Measurements from ENCODE around the gene EBF4.

EBF4 gene

DNA sequence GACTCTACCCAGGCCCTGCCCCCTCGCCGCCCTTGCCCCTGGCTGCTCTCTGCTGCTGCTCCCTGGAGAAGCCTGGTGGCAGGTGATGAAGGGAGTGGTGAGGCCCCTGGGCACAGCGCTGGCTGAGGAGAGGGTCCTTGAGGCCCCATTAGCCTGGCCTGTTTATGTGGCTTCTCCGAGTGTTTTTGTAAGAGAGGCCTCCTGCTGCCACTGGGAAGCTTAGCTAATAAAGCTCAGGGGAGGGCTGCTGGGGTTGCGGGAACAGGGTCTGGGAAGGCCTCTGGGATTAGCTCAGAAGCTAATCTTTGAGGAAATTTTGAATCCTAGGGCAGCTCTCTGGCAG is 15.5 kb downstream of the EBF4 start:
- no peak for DNase-seq (ENCODE audit: extremely low spot score)
- CTCF ChIA-PET = no interaction called here
- TF ChIP-seq CTBP1 (IDR thresholded peaks at IDR 0.05; ENCODE audit: borderline replicate concordance) (no peak), NFRKB (IDR thresholded peaks at IDR 0.05) (no peak), SP1 (IDR thresholded peaks at IDR 0.05) (no peak), L3MBTL2 (conservative IDR thresholded peaks at IDR 0.05) (no peak), ARNT (IDR thresholded peaks at IDR 0.05) (no peak), HDGF (IDR thresholded peaks at IDR 0.05; ENCODE audit: borderline replicate concordance) (no peak), FOXM1 (IDR thresholded peaks at IDR 0.05; ENCODE audit: borderline replicate concordance) (no peak), ELF4 (IDR thresholded peaks at IDR 0.05) (no peak)
- POLR2A ChIA-PET = no interaction called here

- ChIA-PET CTCF (no interaction called here), POLR2A (no interaction called here)
- no peak for DNase-seq (ENCODE audit: extremely low spot score)
- TF ChIP-seq HDGF (IDR thresholded peaks at IDR 0.05; ENCODE audit: borderline replicate concordance) (no peak), FOXK2 (IDR thresholded peaks at IDR 0.05) (no peak), FOXA1 (IDR thresholded peaks at IDR 0.05) (no peak), ZNF384 (IDR thresholded peaks at IDR 0.05) (no peak), TARDBP (IDR thresholded peaks at IDR 0.05) (no peak), LEF1 (IDR thresholded peaks at IDR 0.05; ENCODE audit: borderline replicate concordance) (no peak), BHLHE40 (IDR thresholded peaks at IDR 0.05; ENCODE audit: borderline replicate concordance) (no peak), ARNT (IDR thresholded peaks at IDR 0.05) (no peak), SUZ12 (IDR thresholded peaks at IDR 0.05) (no peak), SP1 (IDR thresholded peaks at IDR 0.05) (no peak), NFRKB (IDR thresholded peaks at IDR 0.05) (no peak), ELF4 (IDR thresholded peaks at IDR 0.05) (no peak), FOXM1 (IDR thresholded peaks at IDR 0.05; ENCODE audit: borderline replicate concordance) (no peak), PKNOX1 (IDR thresholded peaks at IDR 0.05) (no peak), CTBP1 (IDR thresholded peaks at IDR 0.05; ENCODE audit: borderline replicate concordance) (no peak), L3MBTL2 (conservative IDR thresholded peaks at IDR 0.05) (no peak)
Measured at GRCh38 chr20:2708665-2709064, 16.1 kb downstream of the EBF4 start.

- DNase-seq (ENCODE audit: extremely low spot score) = no peak
- POLR2A ChIA-PET = no interaction called here
- TF ChIP-seq L3MBTL2 (conservative IDR thresholded peaks at IDR 0.05) = no peak
- CTCF ChIA-PET = no interaction called here
Measured at GRCh38 chr20:2709205-2709981, 16.8 kb downstream of the EBF4 start.

GRCh38 chr20:2713285-2713684 is 20.7 kb downstream of the EBF4 start:
- ChIA-PET CTCF (interaction anchor here (0.6 kb wide), 1 partner anchor 482 kb away, joined by 3 read pairs; no protein-coding TSS in a partner anchor), POLR2A (no interaction called here)
- no peak for DNase-seq (ENCODE audit: extremely low spot score)
- TF ChIP-seq FOXK2 (IDR thresholded peaks at IDR 0.05) (no peak), PKNOX1 (IDR thresholded peaks at IDR 0.05) (peak; percentile 79)

GRCh38 chr20:2729251-2729713 is 36.7 kb downstream of the EBF4 start:
- no peak for DNase-seq (ENCODE audit: extremely low spot score)
- TF ChIP-seq TARDBP (IDR thresholded peaks at IDR 0.05) = no peak
- TF ChIP-seq PKNOX1 (IDR thresholded peaks at IDR 0.05) = no peak
- no peak for TF ChIP-seq ARNT (IDR thresholded peaks at IDR 0.05)
- POLR2A ChIA-PET = no interaction called here
- CTCF ChIA-PET = no interaction called here

DNA sequence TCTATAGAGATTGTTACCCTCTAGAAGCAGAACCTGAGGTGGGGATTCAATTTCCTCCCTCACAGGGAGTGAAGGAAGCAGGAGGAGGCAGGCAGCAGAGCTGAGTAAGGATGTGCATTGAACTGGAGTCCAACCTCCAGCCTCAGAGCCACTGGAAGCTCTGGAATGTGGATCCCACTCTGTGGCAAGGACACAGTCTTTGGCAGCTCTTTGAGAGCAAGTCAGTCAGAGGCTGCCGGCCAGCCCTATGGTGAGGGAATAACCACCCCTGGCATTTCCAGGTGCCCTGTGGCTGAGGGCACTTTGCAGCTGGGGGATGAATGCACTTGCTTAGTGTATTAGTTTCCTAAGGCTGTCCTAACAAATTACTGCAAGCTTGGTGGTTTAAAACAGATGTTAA is 37.2 kb downstream of the EBF4 start:
- POLR2A ChIA-PET = no interaction called here
- CTCF ChIA-PET = no interaction called here
- TF ChIP-seq SP1 (IDR thresholded peaks at IDR 0.05) = no peak
- TF ChIP-seq LEF1 (IDR thresholded peaks at IDR 0.05; ENCODE audit: borderline replicate concordance) = no peak
- TF ChIP-seq CTBP1 (IDR thresholded peaks at IDR 0.05; ENCODE audit: borderline replicate concordance) = no peak
- TF ChIP-seq L3MBTL2 (conservative IDR thresholded peaks at IDR 0.05) = no peak
- no peak for TF ChIP-seq TARDBP (IDR thresholded peaks at IDR 0.05)
- DNase-seq (ENCODE audit: extremely low spot score) = no peak

- DNase-seq (ENCODE audit: extremely low spot score) = no peak
- ChIA-PET CTCF (no interaction called here), POLR2A (no interaction called here)
- no peak for TF ChIP-seq LEF1 (IDR thresholded peaks at IDR 0.05; ENCODE audit: borderline replicate concordance)
Measured at GRCh38 chr20:2734899-2735298, 42.3 kb downstream of the EBF4 start.

DNA sequence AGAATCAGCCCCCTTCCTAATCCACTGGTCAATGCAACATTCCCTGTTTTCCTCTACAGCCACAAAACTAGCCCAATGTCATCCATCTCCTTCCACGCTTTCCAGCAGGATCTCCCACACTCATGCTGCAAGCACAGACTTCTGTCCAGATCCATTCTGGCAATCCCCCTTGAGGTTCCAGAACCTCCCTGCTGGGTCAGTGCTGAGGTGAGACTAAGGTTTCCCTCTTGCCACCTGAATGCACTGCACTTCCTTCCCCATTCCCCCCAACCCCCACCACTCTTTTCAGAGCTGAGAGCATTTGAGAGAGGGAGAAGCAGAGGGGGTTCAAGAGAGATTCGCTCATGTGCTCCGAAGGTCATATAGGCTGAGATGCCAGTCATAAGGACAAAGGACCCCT is 43.9 kb downstream of the EBF4 start:
- POLR2A ChIA-PET = no interaction called here
- DNase-seq (ENCODE audit: extremely low spot score) = no peak
- no peak for TF ChIP-seq PKNOX1 (IDR thresholded peaks at IDR 0.05)
- no peak for TF ChIP-seq FOXK2 (IDR thresholded peaks at IDR 0.05)
- TF ChIP-seq CTBP1 (IDR thresholded peaks at IDR 0.05; ENCODE audit: borderline replicate concordance) = no peak
- no peak for TF ChIP-seq SUZ12 (IDR thresholded peaks at IDR 0.05)
- no peak for TF ChIP-seq BHLHE40 (IDR thresholded peaks at IDR 0.05; ENCODE audit: borderline replicate concordance)
- TF ChIP-seq ZNF384 (IDR thresholded peaks at IDR 0.05) = no peak
- no peak for TF ChIP-seq ARNT (IDR thresholded peaks at IDR 0.05)
- TF ChIP-seq TARDBP (IDR thresholded peaks at IDR 0.05) = no peak
- TF ChIP-seq L3MBTL2 (conservative IDR thresholded peaks at IDR 0.05) = no peak
- TF ChIP-seq SP1 (IDR thresholded peaks at IDR 0.05) = no peak
- no peak for TF ChIP-seq HDGF (IDR thresholded peaks at IDR 0.05; ENCODE audit: borderline replicate concordance)
- CTCF ChIA-PET = no interaction called here

All from HEK293T (cell line).